GM12874 (cell line): ENCODE results near the gene ARAP3.
A peak's percentile ranks its signal among the peaks of the same experiment; 100 is the strongest.

Experiments used
- TF ChIP-seq, protein P1 (sequence below): IDR thresholded peaks from 2 replicates; pipeline ENCODE4 v1.5.1; 2011; ENCODE audit warnings: low read depth, mild to moderate bottlenecking, control low read depth, low read length, moderate library complexity; ENCODE audit not compliant: insufficient read depth

ARAP3 gene

DNA sequence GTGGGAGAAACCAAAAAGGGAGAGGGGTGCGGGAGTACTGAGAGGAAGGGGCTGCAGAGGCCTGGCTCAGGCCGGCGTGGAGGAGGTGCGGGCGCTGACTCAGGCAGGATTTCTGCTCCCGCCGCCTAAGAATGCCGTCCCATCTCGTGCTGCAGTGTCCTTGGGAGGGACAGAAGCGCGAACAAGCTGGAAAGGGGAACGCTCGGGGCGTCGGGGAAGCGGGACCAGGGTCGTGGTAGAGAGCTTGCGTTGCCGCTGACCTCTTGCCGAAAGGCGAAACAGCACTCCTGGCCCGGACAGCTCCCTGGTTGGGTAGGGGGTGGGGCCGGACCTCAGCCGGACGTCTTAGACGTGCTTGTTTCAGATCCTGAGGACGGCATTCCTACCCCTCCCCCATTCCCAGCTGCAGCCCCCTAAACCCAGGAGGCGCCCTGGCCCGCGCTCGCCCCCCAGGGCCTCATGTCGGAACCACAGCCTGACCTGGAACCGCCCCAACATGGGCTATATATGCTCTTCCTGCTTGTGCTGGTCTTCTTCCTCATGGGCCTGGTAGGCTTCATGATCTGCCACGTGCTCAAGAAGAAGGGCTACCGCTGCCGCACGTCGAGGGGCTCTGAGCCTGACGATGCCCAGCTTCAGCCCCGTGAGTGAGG, 44.1 kb downstream of the ARAP3 start:
- TF ChIP-seq, protein P1, sequence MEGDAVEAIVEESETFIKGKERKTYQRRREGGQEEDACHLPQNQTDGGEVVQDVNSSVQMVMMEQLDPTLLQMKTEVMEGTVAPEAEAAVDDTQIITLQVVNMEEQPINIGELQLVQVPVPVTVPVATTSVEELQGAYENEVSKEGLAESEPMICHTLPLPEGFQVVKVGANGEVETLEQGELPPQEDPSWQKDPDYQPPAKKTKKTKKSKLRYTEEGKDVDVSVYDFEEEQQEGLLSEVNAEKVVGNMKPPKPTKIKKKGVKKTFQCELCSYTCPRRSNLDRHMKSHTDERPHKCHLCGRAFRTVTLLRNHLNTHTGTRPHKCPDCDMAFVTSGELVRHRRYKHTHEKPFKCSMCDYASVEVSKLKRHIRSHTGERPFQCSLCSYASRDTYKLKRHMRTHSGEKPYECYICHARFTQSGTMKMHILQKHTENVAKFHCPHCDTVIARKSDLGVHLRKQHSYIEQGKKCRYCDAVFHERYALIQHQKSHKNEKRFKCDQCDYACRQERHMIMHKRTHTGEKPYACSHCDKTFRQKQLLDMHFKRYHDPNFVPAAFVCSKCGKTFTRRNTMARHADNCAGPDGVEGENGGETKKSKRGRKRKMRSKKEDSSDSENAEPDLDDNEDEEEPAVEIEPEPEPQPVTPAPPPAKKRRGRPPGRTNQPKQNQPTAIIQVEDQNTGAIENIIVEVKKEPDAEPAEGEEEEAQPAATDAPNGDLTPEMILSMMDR: peak; percentile 72

GRCh38 chr5:141637123-141637766, 44.8 kb downstream of the ARAP3 start:
- TF ChIP-seq, protein P1: 0 out of 2 replicates have a peak, but pooled peaks have one; percentile 1

DNA sequence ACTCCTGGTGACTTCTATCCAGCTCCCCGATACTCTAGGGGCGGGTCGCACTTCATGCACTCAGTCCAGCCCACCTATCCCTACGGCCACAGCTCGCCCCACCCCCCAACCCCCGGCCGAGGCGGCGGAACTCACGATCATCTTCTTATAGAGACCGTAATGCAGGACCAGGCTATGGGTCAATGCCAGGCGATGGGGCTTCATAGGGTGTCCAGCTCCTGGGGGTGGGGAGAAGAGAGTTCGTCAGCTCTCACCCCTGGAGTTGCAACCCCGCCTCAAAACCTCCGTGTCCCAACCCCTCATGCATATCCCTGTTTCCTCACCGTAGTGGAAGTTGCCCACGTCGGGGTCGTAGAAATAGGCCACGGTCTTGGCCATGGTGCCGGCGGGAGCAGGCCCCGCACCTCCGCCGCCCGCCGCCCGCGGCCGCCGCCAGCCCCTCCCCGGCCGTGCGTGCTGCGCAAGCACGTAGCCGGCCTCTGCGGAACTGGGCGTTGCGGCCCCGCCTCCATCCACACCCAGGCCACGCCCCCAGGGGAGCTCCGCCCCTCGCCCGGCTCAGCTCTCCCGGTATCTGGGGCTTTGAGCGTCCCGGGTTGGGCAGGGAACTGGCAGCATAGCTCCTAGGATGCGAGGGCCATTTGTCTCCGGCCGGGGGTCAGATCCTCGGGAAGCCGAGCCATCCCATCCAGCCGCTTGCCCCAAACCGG, 45.5 kb downstream of the ARAP3 start, which contains the start of the genes HDAC3 and RELL2:
Gene HDAC3, minus strand, starts transcription at position 437 of the 710 bp plus-strand sequence. Its CDS starts 59 bp downstream, at position 378.
Gene RELL2, plus strand, starts transcription at position 585 of the 710 bp plus-strand sequence. CDS start 1,229 bp downstream, outside the sequence.
- TF ChIP-seq, protein P1: no peak

- TF ChIP-seq, protein P1: no peak
Measured at GRCh38 chr5:141636106-141636412, 46.0 kb downstream of the ARAP3 start.

DNA sequence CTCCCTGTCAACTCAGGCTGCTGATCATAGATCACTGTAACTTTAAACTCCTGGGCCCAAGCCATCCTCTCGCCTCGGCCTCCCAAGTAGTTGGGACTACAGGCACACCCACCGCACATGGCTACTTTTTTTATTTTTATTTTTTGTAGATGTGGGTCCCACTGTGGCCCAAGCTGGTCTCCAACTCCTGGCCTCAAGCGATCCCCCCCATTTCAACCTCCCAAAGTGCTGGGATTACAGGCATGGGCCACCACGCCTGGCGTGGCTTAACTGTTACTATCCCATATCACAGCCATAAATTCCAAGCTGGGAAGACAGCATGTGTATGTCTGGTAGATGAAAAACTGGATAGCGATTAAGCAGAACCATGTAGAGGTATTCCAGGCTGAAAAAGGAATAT, 46.4 kb downstream of the ARAP3 start:
- TF ChIP-seq, protein P1: no peak

GRCh38 chr5:141634720-141635119, 47.3 kb downstream of the ARAP3 start:
- TF ChIP-seq, protein P1: no peak

GRCh38 chr5:141633871-141634561, 48.0 kb downstream of the ARAP3 start:
- TF ChIP-seq, protein P1: no peak
